ENCODE data around the gene ORMDL3.

ORMDL3 gene

DNA sequence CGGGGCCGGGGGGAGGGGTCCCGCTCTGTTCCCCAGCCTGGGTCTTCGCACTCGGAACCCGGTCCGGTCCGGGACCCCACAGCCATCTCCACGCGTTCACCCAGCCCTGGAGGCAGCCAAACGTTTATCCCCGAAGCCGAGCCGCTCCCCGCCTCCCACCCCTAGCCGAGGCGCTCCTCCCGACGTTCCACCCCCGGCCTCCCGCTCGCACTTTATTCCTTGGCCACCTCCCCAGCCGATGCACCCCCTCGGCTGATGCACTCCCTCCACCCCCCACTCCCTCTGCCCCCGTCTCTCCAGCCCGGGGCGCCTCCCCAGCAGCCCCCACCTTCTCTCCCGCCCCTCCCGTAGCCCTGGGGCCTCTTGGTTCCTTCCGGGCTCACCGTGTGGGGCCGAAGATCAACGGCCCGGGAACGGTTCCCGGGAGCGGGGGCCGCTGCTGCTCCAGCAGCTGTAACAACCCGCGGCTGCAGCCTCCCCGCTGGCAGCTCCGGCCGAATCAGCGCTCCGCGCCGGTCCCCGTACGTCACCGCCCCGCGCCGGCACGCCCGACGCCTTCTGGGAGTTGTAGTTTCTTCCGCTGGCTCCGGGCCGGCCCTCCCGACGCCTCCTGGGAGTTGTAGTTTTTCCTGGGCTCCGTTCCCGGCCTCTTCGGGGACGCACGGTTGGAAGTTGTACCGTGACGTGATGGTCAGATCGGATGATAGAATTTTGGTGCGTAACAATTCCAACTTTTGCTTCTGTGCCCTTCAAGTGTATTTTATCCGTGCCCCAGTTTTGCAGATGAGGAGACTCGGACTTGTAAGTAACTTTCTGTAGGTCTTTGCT lies at the start of gene ORMDL3, which contains the start of gene LRRC3C:
Gene ORMDL3 (minus strand): TSS at position 501 of the 828 bp plus-strand sequence. CDS start 3,398 bp downstream, outside the sequence.
Gene LRRC3C (plus strand): TSS at position 632 of the 828 bp plus-strand sequence. CDS start 13,792 bp downstream, outside the sequence.
- peak; percentile 93 for DNase-seq (ENCODE audit: low spot score)

- no peak for DNase-seq (ENCODE audit: low spot score)
Measured at GRCh38 chr17:39975801-39976200, 48.4 kb upstream of the ORMDL3 start.

GRCh38 chr17:39974433-39974832 lies 47.0 kb upstream of the ORMDL3 start:
- no peak for DNase-seq (ENCODE audit: low spot score)

- no peak for DNase-seq (ENCODE audit: low spot score)
Measured at GRCh38 chr17:39973496-39973895, 46.1 kb upstream of the ORMDL3 start.

DNA sequence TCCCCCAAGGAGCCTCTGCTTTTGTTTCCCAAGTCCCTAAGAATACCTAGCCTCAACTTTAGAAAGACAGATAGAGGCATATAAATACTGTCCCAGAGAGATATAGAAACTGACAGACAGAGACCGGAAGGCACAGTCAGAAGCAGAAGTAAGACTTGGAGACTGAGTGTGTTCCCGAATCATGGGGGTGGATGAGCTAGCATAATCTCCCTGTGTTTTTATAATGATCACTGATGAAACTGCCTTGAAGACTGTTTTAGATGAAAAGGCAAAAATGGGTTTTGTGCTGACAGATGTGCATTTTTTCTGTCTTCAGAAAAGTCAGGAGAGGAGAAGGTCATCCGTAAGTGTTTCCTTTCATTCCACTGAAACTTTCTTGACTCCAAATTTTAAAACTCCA lies 44.9 kb upstream of the ORMDL3 start:
- DNase-seq (ENCODE audit: low spot score) = no peak

- no peak for DNase-seq (ENCODE audit: low spot score)
Measured at GRCh38 chr17:39971076-39971603, 43.7 kb upstream of the ORMDL3 start.

DNA sequence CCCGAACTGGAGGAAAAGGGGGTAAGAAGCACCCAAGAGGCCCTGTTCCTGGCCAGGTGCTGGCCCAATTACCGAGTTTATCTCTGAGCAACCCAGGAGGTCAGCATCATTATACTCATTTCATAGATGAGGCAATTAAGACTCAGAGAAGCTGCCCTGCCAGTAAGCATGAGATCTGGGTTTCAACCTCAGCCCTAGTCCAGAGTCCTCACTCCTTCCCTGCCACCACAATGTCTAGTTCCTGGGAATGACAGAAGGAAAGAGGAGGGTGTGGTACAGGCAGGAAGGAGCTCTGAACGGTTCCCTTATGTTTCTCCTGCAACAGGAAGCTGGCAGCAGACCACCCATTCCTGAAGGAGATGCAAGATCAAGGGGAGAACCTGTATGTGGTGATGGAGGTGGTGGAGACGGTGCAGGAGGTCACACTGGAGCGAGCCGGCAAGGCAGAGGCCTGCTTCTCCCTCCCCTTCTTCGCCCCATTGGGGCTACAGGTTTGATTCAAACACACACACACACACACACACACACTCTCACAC lies 42.8 kb upstream of the ORMDL3 start:
- no peak for DNase-seq (ENCODE audit: low spot score)

GRCh38 chr17:39969375-39969774 lies 42.0 kb upstream of the ORMDL3 start:
- DNase-seq (ENCODE audit: low spot score) = no peak

GRCh38 chr17:39968761-39969160 lies 41.4 kb upstream of the ORMDL3 start:
- DNase-seq (ENCODE audit: low spot score) = no peak

DNA sequence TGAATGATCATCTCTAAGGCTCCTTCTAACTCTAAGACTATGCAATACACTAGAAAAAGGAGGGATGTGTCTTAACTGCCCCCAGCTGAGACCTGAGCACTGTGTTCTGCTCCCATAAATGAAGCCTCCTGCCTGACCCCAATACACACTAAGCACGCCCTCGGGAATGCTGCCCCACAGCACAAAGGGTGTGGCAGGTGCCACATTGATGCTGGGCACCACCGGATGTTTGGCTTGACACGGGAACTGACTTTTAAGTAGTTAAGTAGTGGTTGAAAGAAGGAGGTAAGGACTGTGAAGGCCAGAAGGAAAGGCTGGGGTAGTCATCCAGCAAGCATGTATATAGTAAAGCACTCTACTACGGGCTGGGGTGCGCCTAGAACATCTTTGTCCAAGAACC lies 39.4 kb upstream of the ORMDL3 start:
- no peak for DNase-seq (ENCODE audit: low spot score)

DNA sequence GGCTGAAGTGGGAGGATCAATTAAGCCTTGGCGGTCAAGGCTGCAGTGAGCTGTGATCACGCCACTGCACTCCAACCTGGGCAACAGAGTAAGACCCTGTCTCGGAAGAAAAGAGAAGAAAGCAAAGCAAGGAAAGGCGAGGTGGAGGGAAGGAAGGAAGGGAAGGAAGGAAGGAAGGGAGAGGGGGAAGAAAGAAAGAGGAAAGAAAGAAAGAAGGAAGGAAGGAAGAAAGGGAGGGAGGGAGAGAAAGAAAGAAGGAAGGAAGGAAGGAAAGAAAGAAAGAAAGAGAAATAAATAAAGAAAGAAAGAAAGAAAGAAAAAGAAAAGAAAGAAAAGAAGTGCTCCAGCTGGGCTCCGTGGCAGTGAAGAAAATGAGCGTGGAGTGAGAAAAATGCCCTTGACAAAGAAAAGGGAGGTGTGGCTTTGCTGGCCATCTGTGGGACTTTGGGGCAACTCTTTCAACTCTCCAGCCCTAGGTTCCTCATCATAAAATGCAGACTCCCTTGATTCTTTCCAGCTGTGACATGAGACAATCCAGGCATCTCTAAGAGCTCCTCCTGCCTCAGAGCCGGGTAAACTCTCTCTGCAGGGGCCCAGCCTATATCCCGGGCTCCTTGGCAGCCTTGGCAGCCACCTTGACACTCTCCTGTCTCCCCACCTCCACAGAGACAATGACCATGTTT lies 37.8 kb upstream of the ORMDL3 start:
- no peak for DNase-seq (ENCODE audit: low spot score)

GRCh38 chr17:39963829-39964228 lies 36.4 kb upstream of the ORMDL3 start:
- no peak for DNase-seq (ENCODE audit: low spot score)

DNA sequence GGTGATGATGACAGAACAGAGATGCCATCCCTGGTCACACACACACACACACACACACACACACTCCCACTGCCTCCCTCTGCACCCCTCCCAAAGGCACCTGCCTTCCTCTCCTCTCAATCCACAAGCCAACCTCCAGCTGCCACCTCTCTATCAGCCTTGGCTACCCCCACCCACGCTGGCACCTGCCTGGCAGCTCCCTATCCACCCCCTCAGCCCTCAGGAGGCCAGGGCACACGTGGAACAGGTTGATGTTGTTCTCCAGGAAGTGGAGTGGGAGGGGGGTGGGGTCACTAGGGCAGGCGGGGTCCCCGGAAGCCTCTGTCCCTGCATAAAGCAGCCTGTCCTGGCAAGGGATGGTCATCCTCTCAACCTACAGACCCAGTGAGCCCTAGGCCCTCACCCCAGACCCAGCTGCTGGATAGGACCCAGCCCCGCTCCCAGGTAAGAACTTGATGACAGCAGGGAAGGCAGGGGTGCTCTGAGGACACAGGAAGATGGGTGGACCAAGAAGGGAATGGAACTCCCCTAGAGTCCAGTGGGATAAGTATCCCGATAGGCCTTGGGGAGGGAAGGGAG lies 35.3 kb upstream of the ORMDL3 start, which contains the start of gene GSDMA:
Gene GSDMA (plus strand): TSS at position 363 of the 579 bp plus-strand sequence. CDS start 2,684 bp downstream, outside the sequence.
- DNase-seq (ENCODE audit: low spot score) = no peak

DNA sequence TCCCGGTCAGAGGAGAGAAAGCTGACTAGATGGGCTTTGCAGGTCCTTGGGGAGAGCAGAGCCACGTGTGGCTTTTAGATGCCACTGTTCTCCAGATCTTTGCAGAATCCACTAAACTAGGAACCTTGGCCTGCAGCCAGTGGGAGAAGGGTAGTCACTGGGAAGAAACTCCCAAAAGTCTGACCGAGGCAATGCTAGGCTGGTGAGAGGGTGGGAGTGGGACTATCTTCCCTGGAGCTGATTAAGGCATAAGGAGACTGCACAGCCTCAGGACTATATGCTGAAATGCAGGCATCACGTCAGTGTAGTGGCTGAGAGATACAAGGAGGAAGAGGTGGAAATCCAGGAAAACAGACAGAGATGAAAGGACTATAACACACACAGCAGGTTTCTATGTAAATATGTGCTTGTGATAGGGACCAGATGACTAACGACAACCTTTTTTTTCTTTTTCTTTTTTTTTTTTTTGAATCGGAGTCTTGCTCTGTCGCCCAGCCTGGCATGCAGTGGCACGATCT lies 33.2 kb upstream of the ORMDL3 start:
- no peak for DNase-seq (ENCODE audit: low spot score)

GRCh38 chr17:39955726-39956225 lies 28.4 kb upstream of the ORMDL3 start:
- DNase-seq (ENCODE audit: low spot score) = no peak

GRCh38 chr17:39954876-39955275 lies 27.5 kb upstream of the ORMDL3 start:
- DNase-seq (ENCODE audit: low spot score) = no peak

DNA sequence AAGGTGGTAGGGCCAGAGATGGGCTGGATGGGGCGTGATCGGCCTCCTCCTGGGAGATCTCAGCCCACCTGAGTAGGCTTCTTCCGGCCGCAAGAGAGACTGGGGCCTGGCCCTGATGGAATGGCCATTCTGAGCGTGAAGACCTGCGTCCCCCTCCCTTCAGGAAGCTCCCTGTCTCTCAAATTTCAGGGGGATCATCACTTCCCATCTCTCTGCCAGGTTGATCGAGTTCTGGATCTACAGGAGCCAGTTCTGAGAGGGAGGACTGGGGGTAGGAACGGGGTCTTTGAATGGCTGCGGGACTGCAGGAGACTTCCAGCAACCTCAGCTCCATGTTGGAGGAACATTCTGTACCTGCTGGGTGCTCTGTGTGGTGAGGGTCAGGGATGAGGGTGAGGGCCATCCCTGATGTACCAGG lies 26.1 kb upstream of the ORMDL3 start:
- DNase-seq (ENCODE audit: low spot score) = no peak

GRCh38 chr17:39952680-39953470 lies 25.5 kb upstream of the ORMDL3 start:
- peak; percentile 97 for DNase-seq (ENCODE audit: low spot score)

DNA sequence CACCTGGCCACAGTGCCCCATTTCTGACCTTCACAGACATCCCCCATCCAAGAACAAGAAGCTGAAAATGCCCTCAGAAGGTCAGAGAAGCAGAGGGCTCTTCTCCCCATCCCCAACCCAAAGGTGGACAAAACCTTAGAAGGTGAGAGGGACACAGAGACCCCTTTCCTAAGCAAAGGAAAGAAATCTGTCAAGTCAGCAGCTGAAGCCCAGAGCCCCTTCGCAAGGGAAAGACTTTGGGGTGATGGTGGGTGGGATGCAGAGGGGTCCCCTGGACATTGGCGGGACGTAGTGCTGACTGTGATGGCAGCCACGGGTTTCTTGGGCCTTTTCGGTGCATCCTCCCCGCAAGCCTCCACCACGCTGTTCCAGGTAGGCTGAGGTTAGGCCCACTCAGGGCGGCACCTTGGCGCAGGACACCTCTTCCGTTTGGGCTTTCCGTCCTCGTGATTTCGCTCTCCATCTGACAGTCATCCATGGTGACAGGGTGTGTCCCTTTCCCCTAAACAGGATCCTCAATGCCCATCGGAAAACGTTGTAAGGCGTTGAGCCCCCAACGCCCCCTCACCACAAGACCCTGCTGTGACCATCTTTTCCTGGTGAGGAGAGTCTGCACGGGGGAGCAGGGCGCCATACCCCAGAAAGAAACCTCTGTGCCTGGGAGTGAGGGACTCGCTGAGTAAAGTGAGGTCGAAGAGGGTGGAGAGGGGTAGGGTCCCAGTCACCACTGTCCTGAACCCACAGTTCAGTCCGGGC lies 24.7 kb upstream of the ORMDL3 start:
- no peak for DNase-seq (ENCODE audit: low spot score)

GRCh38 chr17:39950871-39951348 lies 23.5 kb upstream of the ORMDL3 start:
- no peak for DNase-seq (ENCODE audit: low spot score)
